Measurements from ENCODE around the gene FARSA.
"Not testable (repeated sequence)": the region's sequence is repeated elsewhere in the genome, so short reads cannot be mapped to it uniquely, and the experiment has no call there.

GRCh38 chr19:12976109-12976508 lies 42.6 kb upstream of the FARSA start:
- not testable (repeated sequence) for TF ChIP-seq CTCF (IDR thresholded peaks at IDR 0.05); EZH2 (IDR thresholded peaks at IDR 0.05; ENCODE audit: borderline replicate concordance, insufficient read depth, low read depth, low read length, poor library complexity, severe bottlenecking)

Data from B cell (primary cell).